Activated T-cell treated with anti-CD3 and anti-CD28 coated beads for 1 hour (primary cell): ENCODE measurements around the gene INVS.
"Not testable (repeated sequence)": the region's sequence is repeated elsewhere in the genome, so short reads cannot be mapped to it uniquely, and the experiment has no call there.

Experiments used
- DNase-seq: peaks from one replicate; pipeline ENCODE4 v3.0.0-alpha.2; 2020; ENCODE audit warnings: low read depth

INVS gene

DNA sequence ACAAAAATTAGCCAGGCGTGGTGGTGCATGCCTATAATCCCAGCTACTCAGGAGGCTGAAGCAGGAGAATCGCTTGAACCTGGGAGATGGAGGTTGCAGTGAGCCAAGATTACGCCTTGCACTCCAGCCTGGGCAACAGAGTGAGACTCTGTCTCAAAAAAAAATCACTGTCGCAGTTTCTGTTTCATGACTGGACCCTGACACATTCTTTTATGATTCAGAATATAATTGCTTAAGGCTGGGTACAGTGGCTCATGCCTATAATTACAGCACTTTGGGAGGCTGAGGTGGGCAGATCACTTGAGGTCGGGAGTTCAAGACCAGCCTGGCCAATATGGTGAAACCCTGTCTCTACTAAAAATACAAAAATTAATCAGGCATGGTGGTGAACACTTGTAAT, 239.7 kb downstream of the INVS start:
- DNase-seq, result not testable (repeated sequence)

GRCh38 chr9:100340224-100340623, 241.2 kb downstream of the INVS start:
- DNase-seq, result no peak

GRCh38 chr9:100341889-100342288, 242.8 kb downstream of the INVS start:
- DNase-seq, result no peak

DNA sequence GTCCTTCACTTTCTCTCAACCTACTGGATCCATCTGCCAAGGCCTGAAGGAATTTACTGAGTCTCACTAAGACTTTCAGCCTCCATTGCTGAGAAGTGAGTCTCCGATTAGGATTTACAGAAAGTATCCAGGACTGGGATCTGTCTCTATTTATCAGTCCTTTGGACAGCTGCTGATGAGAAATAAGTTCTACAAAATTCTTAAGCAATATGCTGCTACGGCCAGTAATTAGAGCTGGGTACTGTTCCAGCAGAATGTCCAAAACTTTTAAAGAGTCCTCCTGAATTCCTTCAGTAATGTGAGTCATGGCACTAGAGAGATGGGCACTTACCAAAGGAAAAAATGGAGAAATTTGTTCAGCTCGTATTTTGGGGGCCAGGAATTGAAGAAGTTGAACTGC, 247.8 kb downstream of the INVS start:
- DNase-seq, result no peak

DNA sequence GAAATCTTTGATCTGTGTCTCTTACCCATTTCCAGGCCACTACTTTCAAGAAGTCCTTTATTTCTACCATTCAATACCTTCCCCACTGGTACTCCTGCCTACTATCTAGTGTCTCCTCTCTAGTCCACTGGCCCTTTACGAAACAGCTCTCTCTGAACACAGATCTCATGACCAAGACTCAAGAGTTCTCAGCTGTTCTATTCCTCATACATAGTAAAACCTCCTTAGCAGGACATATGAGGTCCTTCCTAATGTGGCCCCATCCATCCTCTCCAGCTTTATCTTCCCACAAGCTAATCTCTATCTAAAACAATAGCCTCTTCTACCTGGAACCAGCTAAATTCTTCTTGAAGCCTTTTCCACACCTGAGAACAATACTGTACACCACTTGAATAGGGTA, 251.1 kb downstream of the INVS start:
- DNase-seq, result no peak
